Fibroblast of skin of left quadriceps (primary cell): ENCODE results near the gene SLCO2B1.

Experiments used
- DNase-seq, 2 experiments: peaks; one replicate each; pipeline ENCODE4 v3.0.0-alpha.2; 2013; ENCODE audit warnings: low read depth in 2 of 2

Gene SLCO2B1

DNA sequence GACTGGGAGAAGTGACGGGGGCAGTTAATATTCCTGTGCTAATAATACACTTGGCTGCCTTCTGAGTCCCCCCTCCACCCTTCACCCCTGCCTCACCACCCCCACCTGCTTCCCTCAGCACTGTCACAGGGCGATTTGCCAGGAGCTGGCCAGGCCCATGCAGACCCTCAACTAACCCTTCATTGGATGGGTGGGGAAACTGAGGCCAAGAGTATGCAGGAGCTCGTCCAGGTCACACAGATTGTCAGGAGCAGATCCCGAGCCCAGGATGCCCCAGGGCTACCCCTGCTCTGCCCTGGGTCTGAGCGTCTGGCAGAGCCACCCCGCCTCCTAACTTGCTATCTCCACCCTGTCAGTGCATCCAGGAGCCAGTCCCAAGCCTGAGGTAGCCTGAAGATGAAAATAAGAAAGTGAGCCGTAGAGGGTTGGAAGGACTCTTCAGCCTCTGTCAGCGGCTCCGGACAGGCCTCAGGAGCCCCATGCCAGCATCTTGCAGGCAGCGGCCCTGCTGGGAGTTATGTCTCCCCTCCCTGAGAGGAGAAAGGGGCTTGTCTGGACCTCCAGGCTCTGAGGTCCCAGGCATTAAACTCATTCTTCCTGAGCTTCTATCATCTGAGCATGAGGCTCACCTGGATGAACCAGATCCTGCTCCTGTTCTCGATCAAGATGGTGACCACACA is 95.9 kb downstream of the SLCO2B1 start:
- no peak for DNase-seq

DNA sequence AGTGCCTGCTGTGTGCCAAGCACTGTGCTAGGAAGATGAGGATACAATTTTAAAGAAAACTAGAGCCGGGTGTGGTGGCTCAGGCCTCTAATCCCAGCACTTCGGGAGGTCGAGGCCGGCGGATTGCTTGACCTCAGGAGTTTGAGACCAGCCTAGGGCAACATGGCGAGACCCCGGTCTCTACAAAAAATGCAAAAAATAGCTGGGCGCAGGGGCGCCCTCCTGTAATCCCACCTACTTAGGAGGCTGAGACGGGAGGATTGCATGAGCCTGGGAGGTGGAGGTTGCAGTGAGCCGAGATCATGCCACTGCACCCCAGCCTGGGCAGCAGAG is 98.0 kb downstream of the SLCO2B1 start:
- DNase-seq: no peak

DNA sequence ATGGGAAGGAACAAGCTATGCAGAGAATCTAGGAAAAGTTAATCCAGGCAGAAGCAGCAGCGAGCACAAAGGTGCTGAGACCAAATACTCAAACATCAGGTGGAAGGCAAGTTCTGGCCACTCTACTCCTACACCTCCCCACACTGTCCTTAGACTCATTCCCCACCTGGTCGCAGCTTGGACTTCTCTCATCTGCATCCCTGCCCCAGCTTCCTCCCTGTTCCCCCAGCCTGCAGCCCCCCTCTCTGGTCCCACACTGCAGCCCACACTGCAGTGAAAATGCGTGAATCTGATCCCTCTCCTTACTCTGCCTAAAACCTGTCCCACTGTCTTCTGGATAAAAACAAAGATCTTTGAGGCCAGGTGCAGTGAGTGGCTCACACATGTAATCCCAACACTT is 98.8 kb downstream of the SLCO2B1 start:
- no peak for DNase-seq

- no peak for DNase-seq
Measured at GRCh38 chr11:75254326-75254725, 103.4 kb downstream of the SLCO2B1 start.
